Ascending aorta (tissue), 2 donors: ENCODE data around the gene ATP2B2. TPM values are rescaled to one million over a fixed set of nuclear protein-coding genes. Genes with fewer than 3 reads are reported as not detected.

Experiments used
- DNase-seq, 2 donors: peaks; one replicate each; pipeline ENCODE4 v3.0.0-alpha.2; 2019; ENCODE audit warnings: low spot score in 2 of 2
- H3K27ac ChIP-seq, 2 donors: fragments of 200-600 bp; sonication (generic); one replicate each; pipeline ENCODE4 v1.5.1; 2016 to 2017; ENCODE audit warnings: mild to moderate bottlenecking in 1 of 2
- H3K27me3 ChIP-seq: fragments of 200-600 bp; sonication (generic); one replicate; pipeline ENCODE4 v1.5.1; 2017
- H3K36me3 ChIP-seq, 2 donors: fragments of 200-600 bp; sonication (generic); one replicate each; pipeline ENCODE4 v1.5.1; 2016
- H3K4me1 ChIP-seq, 2 donors: fragments of 200-600 bp; sonication (generic); one replicate each; pipeline ENCODE4 v1.5.1; 2016 to 2017; ENCODE audit warnings: mild to moderate bottlenecking in 1 of 2
- H3K4me3 ChIP-seq, 2 donors: fragments of 200-600 bp; sonication (generic); one replicate each; pipeline ENCODE4 v1.5.1; 2016 to 2017; ENCODE audit warnings: mild to moderate bottlenecking in 1 of 2
- H3K9me3 ChIP-seq, 2 donors: fragments of 200-600 bp; sonication (generic); one replicate each; pipeline ENCODE4 v1.5.1; 2016
- CTCF ChIP-seq, 3 experiments: fragments of 200-600 bp in 2 of 3; fragments of 450-650 bp in 1 of 3; sonication (generic) in 2 of 3; IDR thresholded peaks; one replicate each; pipeline ENCODE4 v1.5.1; 2016 to 2019; ENCODE audit warnings: antibody characterized with exemption in 3 of 3, mild to moderate bottlenecking in 1 of 3, moderate library complexity in 1 of 3
- intact Hi-C: fragments of 100-400 bp; cut with DNase I; formaldehyde crosslinking; loops from one replicate; pipeline ENCODE4 v1.15.1; 2023
- total RNA-seq: library from RNA; depleted of rRNA; stranded (reverse); fragments of >200 nt; gene quantifications from one replicate; pipeline ENCODE4 v1.1.0, GENCODE V29; 2016

ATP2B2 gene
- total RNA-seq, 1 donor from 2014 or later: not detected

GRCh38 chr3:10515396-10515795 is 10.0 kb upstream of the ATP2B2 start:
- no peak overlapping the region for H3K4me3 ChIP-seq
- H3K27me3 ChIP-seq: no peaks in the 10 kb centered on the region
- intact Hi-C loops: no loop called here
- no peak for DNase-seq
- H3K27ac ChIP-seq: no peak overlapping the region
- H3K4me1 ChIP-seq: no peaks in the 10 kb centered on the region
- H3K9me3 ChIP-seq: no peaks in the 10 kb centered on the region
- H3K36me3 ChIP-seq: no peaks in the 10 kb centered on the region
- no peak for TF ChIP-seq CTCF (IDR thresholded peaks at IDR 0.05)

GRCh38 chr3:10514407-10515069 is 9.2 kb upstream of the ATP2B2 start:
- no peak for DNase-seq
- H3K27me3 ChIP-seq: no peaks in the 10 kb centered on the region
- TF ChIP-seq CTCF (IDR thresholded peaks at IDR 0.05): no peak
- H3K36me3 ChIP-seq: no peaks in the 10 kb centered on the region
- H3K4me1 ChIP-seq: no peaks in the 10 kb centered on the region
- H3K9me3 ChIP-seq: no peaks in the 10 kb centered on the region
- no peak overlapping the region for H3K27ac ChIP-seq
- intact Hi-C loops: no loop called here
- H3K4me3 ChIP-seq: no peak overlapping the region

DNA sequence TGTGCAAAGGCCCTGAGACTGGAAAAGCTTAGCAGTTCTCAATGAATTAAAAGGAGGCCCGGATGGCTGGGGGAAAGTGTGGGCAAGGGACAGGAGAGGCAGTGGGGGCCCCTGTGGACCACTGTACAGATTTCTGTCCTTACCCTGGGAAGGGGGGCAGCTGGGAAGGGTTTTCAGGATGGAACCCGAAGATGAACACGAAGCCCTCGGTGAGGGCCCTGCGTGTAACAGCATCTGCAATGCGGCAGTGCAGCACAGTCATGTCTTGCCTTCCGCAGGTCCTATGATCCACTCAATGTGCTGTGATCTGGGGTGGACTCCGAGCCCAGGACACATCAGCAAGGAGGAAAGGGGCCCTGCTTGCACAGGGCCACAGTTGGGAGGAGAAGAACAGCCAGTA is 7.9 kb upstream of the ATP2B2 start:
- no peaks in the 10 kb centered on the region for H3K4me1 ChIP-seq
- H3K27ac ChIP-seq: no peak overlapping the region
- no peaks in the 10 kb centered on the region for H3K27me3 ChIP-seq
- intact Hi-C loops: no loop called here
- H3K9me3 ChIP-seq: no peaks in the 10 kb centered on the region
- DNase-seq: no peak
- no peaks in the 10 kb centered on the region for H3K36me3 ChIP-seq
- H3K4me3 ChIP-seq: no peak overlapping the region
- no peak for TF ChIP-seq CTCF (IDR thresholded peaks at IDR 0.05)

- no peak for TF ChIP-seq CTCF (IDR thresholded peaks at IDR 0.05)
- Histone ChIP-seq H3K27ac (no peak overlapping the region), H3K4me3 (no peak overlapping the region), H3K27me3 (no peaks in the 10 kb centered on the region), H3K9me3 (no peaks in the 10 kb centered on the region), H3K36me3 (no peaks in the 10 kb centered on the region), H3K4me1 (no peaks in the 10 kb centered on the region)
- intact Hi-C loops: no loop called here
- no peak for DNase-seq
Measured at GRCh38 chr3:10512687-10513086, 7.3 kb upstream of the ATP2B2 start.

- no peak for DNase-seq
- TF ChIP-seq CTCF (IDR thresholded peaks at IDR 0.05): no peak
- intact Hi-C loops: no loop called here
Measured at GRCh38 chr3:10511809-10512494, 6.6 kb upstream of the ATP2B2 start.

More at GRCh38 chr3:10511809-10512494, 6.6 kb upstream of the ATP2B2 start:
- H3K4me1 ChIP-seq: no peaks in the 10 kb centered on the region
- no peaks in the 10 kb centered on the region for H3K36me3 ChIP-seq
- no peak overlapping the region for H3K27ac ChIP-seq
- H3K27me3 ChIP-seq: no peaks in the 10 kb centered on the region
- H3K9me3 ChIP-seq: no peaks in the 10 kb centered on the region
- no peak overlapping the region for H3K4me3 ChIP-seq
